NCI-H2107 (cell line): ENCODE results near the gene MYH10.

Experiments used
- DNase-seq: peaks from one replicate; lab custom pipeline; 2025; lab: John Stamatoyannopoulos, UW

Gene MYH10

DNA sequence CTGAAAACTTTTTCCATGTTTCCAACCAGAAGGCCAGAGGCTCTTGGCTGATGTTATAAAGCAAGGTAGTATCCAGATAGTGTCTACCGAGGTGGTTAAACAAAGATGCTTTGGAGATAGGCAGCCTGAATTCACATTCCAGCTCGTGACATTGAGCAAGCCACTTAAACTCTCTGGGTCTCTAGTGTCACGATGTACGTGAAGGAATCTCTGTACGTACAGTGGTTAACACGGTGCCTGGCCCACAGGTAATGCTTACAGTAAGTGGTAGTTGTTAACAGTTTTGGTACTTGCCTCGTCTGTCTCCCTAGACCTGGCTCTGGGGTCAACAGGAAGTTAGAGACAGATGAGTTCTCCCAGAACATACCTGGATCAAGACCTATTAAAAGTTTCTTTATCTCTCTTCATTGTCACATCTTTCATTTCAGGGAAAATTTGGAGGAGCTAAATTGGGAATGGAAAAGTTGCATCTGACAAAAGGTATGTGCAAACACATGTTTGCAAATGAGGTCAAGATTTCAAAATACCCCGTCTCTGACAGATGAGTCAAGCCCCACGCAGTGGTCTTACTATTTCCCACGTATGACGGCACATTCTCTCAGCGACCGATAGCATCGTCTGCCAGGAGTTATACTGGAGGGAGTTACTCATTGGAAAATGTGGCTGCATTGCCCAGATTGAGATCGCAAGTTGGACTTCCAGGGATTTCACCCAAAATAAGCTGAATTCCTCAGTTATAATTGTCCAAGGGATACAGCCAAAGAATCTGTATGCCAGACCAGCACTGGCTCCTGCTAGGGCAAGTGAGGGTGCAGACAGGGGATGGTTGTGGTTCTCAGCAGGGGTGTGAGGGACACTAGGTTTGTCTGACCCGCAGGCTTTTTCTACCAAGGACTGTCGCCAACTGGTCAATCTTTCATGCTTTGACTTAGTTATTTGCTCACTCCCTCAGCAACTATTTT lies 18.9 kb upstream of the MYH10 start:
- no peak for DNase-seq

GRCh38 chr17:8647956-8648355 lies 17.4 kb upstream of the MYH10 start:
- DNase-seq = no peak

DNA sequence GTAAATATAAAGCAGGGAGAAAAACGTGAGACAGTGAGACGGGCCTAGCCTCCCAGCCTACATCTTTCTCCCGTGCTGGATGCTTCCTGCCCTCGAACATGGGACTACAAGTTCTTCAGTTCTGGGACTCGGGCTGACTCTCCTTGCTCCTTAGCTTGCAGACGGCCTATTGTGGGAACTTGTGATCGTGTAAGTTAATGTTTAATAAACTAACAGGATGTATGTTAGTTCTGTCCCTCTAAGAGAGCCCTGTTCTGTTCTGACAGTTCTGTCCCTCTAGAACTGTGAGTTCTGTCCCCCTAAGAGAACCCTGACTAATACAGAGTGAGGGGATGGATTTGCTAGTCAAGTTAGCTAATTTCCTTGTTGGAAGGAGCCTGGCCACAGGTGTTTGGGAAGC lies 16.7 kb upstream of the MYH10 start:
- no peak for DNase-seq

GRCh38 chr17:8644507-8644902 lies 14.0 kb upstream of the MYH10 start:
- DNase-seq = no peak

GRCh38 chr17:8643855-8644506 lies 13.5 kb upstream of the MYH10 start:
- no peak for DNase-seq

DNA sequence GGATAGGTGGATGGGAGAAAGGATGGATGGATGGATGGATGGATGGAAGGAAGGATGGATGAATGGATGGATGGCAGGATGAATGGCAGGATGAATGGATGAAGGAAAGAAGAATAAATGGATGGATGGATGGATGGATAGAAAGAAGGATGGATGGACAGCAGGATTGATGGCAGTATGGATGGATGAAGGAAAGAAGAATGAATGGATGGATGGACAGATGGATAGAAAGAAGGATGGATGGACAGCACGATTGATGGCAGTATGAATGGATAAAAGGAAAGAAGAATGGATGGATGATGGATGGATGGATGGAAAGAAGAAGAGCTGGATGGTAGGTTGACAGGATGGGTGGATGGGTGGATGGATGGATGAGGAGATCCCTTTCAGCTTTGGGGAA lies 9.2 kb upstream of the MYH10 start:
- no peak for DNase-seq

GRCh38 chr17:8632061-8632460 lies 1.5 kb upstream of the MYH10 start:
- no peak for DNase-seq

DNA sequence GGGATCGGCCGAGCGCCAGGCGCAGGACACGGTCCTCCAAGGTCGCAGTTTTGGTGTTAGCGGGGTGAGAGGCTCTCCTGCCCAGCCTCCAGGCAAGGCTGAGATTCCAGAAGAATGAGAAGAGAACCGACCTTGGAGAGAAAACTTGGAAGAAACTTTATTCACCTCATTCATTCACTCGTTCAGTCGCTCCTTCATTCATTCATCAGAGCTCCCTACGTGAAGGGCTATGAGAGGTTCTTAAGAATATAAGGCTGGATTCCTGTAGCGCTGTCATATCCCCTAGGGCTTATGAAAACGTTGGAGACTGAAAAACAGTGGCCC lies 991 bp upstream of the MYH10 start:
- no peak for DNase-seq

GRCh38 chr17:8630802-8631553 lies 453 bp upstream of the MYH10 start:
- peak; percentile 92 for DNase-seq

DNA sequence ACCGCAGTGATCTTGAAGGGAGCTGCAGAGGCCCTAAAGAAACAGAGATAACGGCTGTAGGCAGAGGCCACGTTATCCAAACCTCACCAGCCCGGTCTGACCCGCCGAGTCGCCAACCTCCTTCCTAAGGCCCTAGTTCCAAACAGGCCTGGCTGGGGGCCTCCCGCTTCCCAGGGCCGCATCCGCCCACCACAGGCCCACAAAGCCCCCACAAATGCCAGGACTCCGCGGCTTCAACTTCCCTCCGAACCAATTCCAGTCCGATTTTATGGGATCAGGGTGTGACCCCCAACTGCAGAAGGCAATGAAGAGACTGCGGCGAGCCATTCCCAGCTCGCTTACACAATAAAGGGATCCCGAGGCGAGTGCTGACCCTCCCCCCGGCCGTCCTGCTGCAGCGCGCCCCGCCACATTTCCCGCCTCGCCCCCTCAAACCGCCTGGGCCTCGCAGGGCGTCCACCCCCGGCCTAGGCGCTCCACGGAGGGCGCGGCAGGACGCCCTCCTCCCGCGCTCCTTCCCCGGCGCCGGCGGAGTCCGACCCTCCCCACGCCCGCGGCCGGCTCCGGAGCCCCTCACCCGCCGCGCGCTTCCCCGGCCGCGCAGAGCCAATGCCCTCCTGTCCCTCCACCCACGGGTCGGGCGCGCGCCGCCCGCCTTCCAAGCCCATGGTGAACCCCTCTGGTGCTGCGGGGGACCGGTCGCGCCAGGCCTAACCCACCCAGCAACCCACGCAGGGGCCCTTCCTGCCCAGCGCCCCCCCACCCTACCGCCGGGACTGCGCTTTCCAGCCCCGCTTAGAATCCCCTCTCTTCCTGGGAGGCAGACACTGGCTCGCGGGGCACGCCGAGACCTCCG lies 926 bp downstream of the MYH10 start:
- DNase-seq = no peak

GRCh38 chr17:8628609-8629169 lies 1.8 kb downstream of the MYH10 start:
- DNase-seq = no peak

GRCh38 chr17:8628172-8628571 lies 2.4 kb downstream of the MYH10 start:
- no peak for DNase-seq

DNA sequence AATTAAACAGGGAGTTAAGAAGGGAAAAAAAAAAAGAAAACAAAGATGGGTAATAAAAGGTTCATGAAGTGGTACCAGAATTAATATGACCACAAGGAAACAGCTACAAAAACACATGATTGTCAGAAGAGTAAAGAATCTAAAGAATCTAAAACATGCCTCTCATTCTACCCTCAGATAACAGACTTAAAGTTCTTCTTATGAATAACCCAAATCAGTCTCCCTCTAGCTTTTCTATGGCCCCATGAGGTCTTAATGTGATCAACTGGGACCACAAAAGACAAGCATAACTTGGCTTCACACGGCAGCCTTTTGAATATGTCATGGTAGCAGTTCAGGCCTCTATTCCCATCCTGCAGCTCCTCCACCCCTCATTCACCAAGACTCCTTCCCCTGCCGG lies 6.9 kb downstream of the MYH10 start:
- DNase-seq = no peak

- no peak for DNase-seq
These were observed 8.3 kb downstream of the MYH10 start for GRCh38 chr17:8622191-8622590.

- DNase-seq = no peak
These were observed 8.9 kb downstream of the MYH10 start for GRCh38 chr17:8621585-8621984.

DNA sequence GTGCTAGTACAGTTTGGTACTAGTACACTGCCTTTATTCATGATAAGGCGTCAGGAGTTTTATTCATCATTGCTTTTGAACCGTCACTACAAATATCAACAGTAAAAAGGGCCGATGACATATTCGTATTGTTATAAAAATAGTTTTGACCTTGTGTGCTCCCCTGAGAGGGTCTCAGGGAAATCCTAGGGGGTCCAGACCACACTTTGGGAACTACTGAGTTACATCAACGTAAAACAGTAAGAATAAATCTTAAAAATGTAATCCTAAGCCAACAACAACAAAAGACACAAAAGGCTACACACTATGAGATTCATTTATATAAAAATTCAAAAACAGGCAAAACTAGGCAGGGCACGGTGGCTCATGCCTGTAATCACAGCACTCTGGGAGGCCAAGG lies 11.2 kb downstream of the MYH10 start:
- DNase-seq = no peak

DNA sequence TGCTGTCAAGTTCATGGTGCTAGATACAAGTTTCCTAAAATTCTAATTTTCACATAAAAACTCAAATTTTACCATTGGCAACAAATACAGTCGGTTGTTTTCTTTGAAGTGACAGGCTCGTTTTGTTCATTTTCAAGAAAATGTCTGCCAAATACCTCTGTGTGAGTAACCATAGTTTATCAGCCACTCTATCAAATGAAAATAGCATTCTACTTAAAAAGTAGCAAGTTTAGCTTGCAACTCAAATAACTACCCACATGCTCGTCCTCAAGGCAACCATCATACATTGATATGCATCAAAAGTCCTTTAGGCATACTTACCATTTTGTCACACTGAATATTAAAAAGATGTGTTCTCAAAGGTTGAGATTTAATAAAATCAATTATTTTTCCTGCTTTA lies 11.7 kb downstream of the MYH10 start:
- no peak for DNase-seq

GRCh38 chr17:8614988-8615387 lies 15.5 kb downstream of the MYH10 start:
- no peak for DNase-seq

GRCh38 chr17:8611619-8612298 lies 18.8 kb downstream of the MYH10 start:
- no peak for DNase-seq

DNA sequence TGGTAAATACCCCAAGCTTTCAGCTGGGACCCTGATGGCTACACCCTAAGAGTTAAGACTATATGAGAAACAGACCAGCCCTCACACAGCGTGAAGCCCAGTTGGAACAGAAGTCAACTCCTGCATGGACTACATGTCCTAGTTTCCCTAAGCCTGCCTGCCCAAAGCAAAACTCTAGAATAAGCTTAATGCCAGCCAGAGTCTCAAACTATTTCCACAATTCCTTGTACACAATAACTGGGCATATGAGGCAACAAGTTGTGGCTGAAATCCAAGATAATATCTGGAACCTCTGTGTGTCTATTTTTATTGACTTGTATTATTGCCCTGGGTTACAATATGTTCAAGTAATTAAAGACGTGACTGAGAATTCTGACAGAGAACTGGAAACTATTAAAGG lies 19.4 kb downstream of the MYH10 start:
- no peak for DNase-seq

GRCh38 chr17:8610558-8610957 lies 20.0 kb downstream of the MYH10 start:
- no peak for DNase-seq
